H1 (cell line): ENCODE data around the gene NFATC4. TPM values are rescaled to one million over a fixed set of nuclear protein-coding genes. Genes with fewer than 3 reads are reported as not detected.

ENCODE experiments used
- CTCF ChIA-PET: fragments of 300-600 bp; sonication (Branson Sonifier 250); formaldehyde crosslinking; loops from one replicate; lab custom pipeline; 2021; ENCODE audit not compliant: partially characterized antibody; lab: Charles Lee
- POLR2A ChIA-PET: fragments of 300-600 bp; sonication (Branson Sonifier 250); formaldehyde crosslinking; loops from one replicate; lab custom pipeline; 2021; ENCODE audit warnings: inconsistent platforms; ENCODE audit not compliant: partially characterized antibody; lab: Charles Lee
- DNase-seq, 2 experiments: peaks; one replicate each; pipeline versions ENCODE4 v3.0.0 to v3.0.0-alpha.2; 2010 to 2022; ENCODE audit warnings: low spot score in 2 of 2, low read depth in 1 of 2, mixed read lengths in 1 of 2
- FAIRE-seq: peaks from 2 replicates; lab custom pipeline; 2011; peaks lifted over from hg19 to GRCh38; lab: Jason Lieb, UNC
- H2AFZ ChIP-seq: 2 replicates; pipeline ENCODE4 v1.8.1; 2012; ENCODE audit warnings: low read length, inconsistent platforms
- H2AK5ac ChIP-seq: 2 replicates; pipeline ENCODE4 v1.6.1; 2013; ENCODE audit warnings: low read depth, low read length
- H2BK120ac ChIP-seq: replicated peaks from 2 replicates; pipeline ENCODE3; 2013; ENCODE audit warnings: low read depth, low read length, inconsistent platforms
- H2BK12ac ChIP-seq: 2 replicates; pipeline ENCODE4 v1.6.1; 2013; ENCODE audit warnings: low read depth, low read length
- H2BK15ac ChIP-seq: 2 replicates; pipeline ENCODE4 v1.6.1; 2013; ENCODE audit warnings: low read length
- H2BK20ac ChIP-seq: 2 replicates; pipeline ENCODE4 v1.6.1; 2013; ENCODE audit warnings: low read length
- H2BK5ac ChIP-seq: 2 replicates; pipeline ENCODE4 v1.6.1; 2013; ENCODE audit warnings: low read depth, low read length
- H3K14ac ChIP-seq: 2 replicates; pipeline ENCODE4 v1.6.1; 2013; ENCODE audit warnings: inconsistent platforms; ENCODE audit not compliant: insufficient read length
- H3K18ac ChIP-seq: 2 replicates; pipeline ENCODE4 v1.6.1; 2013; ENCODE audit warnings: low read length; ENCODE audit errors: extremely low read depth
- H3K23ac ChIP-seq: 2 replicates; pipeline ENCODE4 v1.6.1; 2013; ENCODE audit warnings: inconsistent platforms; ENCODE audit not compliant: insufficient read length
- H3K23me2 ChIP-seq: 2 replicates; pipeline ENCODE4 v1.6.1; 2013; ENCODE audit warnings: low read depth, low read length
- H3K27ac ChIP-seq: 2 replicates; pipeline ENCODE4 v1.6.1; 2011; ENCODE audit warnings: low read depth, low read length, inconsistent platforms
- H3K27me3 ChIP-seq, 4 experiments: replicated peaks in 1 of 4; 1 replicate in 1 of 4; 2 replicates in 3 of 4; pipeline versions ENCODE4 v1.6.1 to v1.8.1; 2011 to 2013; ENCODE audit warnings: low read length in 3 of 4, mild to moderate bottlenecking in 3 of 4, inconsistent platforms in 2 of 4, mixed read lengths in 2 of 4, moderate library complexity in 1 of 4; ENCODE audit not compliant: control insufficient read depth in 3 of 4, insufficient read depth in 3 of 4; ENCODE audit errors: extremely low read depth in 1 of 4
- H3K36me3 ChIP-seq, 4 experiments: 2 replicates each; pipeline versions ENCODE4 v1.6.1 to v1.8.1; 2011 to 2013; ENCODE audit warnings: mild to moderate bottlenecking in 4 of 4, low read length in 3 of 4, moderate library complexity in 2 of 4, control low read depth in 1 of 4, inconsistent platforms in 1 of 4; ENCODE audit not compliant: insufficient read depth in 4 of 4, control insufficient read depth in 2 of 4
- H3K4ac ChIP-seq: replicated peaks from 2 replicates; pipeline ENCODE3; 2013; ENCODE audit warnings: low read length, low read depth, mixed read lengths, inconsistent platforms; ENCODE audit not compliant: insufficient read length
- H3K4me1 ChIP-seq, 4 experiments: replicated peaks in 1 of 4; 1 replicate in 1 of 4; 2 replicates in 3 of 4; pipeline versions ENCODE4 v1.6.1 to v1.8.1; 2011 to 2013; ENCODE audit warnings: low read length in 3 of 4, inconsistent platforms in 2 of 4, mixed read lengths in 1 of 4; ENCODE audit not compliant: insufficient read depth in 4 of 4, control insufficient read depth in 3 of 4
- H3K4me2 ChIP-seq, 2 experiments: 2 replicates each; pipeline versions ENCODE4 v1.6.1 to v1.8.1; 2011 to 2013; ENCODE audit warnings: low read depth in 2 of 2, low read length in 2 of 2, control low read depth in 1 of 2, inconsistent platforms in 1 of 2, mild to moderate bottlenecking in 1 of 2; ENCODE audit not compliant: insufficient read depth in 1 of 2
- H3K4me3 ChIP-seq, 4 experiments: fragments of 200-600, 300-600 bp in 1 of 4; sonication (generic), shearing (Covaris generic), sonication (Bioruptor Twin) in 1 of 4; 2 replicates each; pipeline versions ENCODE4 v1.5.1 to v1.8.1; 2011 to 2016; ENCODE audit warnings: low read length in 4 of 4, low read depth in 3 of 4, control low read depth in 2 of 4, inconsistent platforms in 2 of 4, mild to moderate bottlenecking in 2 of 4, mixed read lengths in 1 of 4, moderate library complexity in 1 of 4; ENCODE audit not compliant: insufficient read depth in 2 of 4; ENCODE audit errors: extremely low read depth in 1 of 4
- H3K56ac ChIP-seq: replicated peaks from 2 replicates; pipeline ENCODE3; 2013; ENCODE audit warnings: low read depth, mild to moderate bottlenecking, mixed read lengths, low read length, inconsistent platforms; ENCODE audit not compliant: insufficient read length
- H3K79me1 ChIP-seq: 2 replicates; pipeline ENCODE4 v1.6.1; 2013; ENCODE audit warnings: low read depth, low read length, control low read depth
- H3K79me2 ChIP-seq, 2 experiments: 2 replicates each; pipeline versions ENCODE4 v1.6.1 to v1.8.1; 2012 to 2013; ENCODE audit warnings: low read length in 2 of 2, mild to moderate bottlenecking in 2 of 2, inconsistent platforms in 1 of 2; ENCODE audit not compliant: insufficient read depth in 2 of 2, control insufficient read depth in 1 of 2
- H3K9ac ChIP-seq, 4 experiments: replicated peaks in 1 of 4; 1 replicate in 1 of 4; 2 replicates in 3 of 4; pipeline versions ENCODE4 v1.6.1 to v1.8.1; 2011 to 2013; ENCODE audit warnings: low read depth in 3 of 4, low read length in 3 of 4, control low read depth in 2 of 4, mild to moderate bottlenecking in 2 of 4, moderate library complexity in 2 of 4, inconsistent platforms in 1 of 4; ENCODE audit errors: extremely low read depth in 1 of 4
- H3K9me3 ChIP-seq, 2 experiments: 2 replicates each; pipeline versions ENCODE4 v1.6.1 to v1.8.1; 2012 to 2013; ENCODE audit warnings: mild to moderate bottlenecking in 2 of 2, moderate library complexity in 2 of 2, control low read depth in 1 of 2, inconsistent platforms in 1 of 2, low read depth in 1 of 2, low read length in 1 of 2, mixed read lengths in 1 of 2; ENCODE audit not compliant: insufficient read depth in 2 of 2
- H4K20me1 ChIP-seq, 2 experiments: replicated peaks in 1 of 2; 2 replicates each; pipeline versions ENCODE3 to v1.8.1; 2011 to 2013; ENCODE audit warnings: inconsistent platforms in 2 of 2, low read length in 2 of 2, mild to moderate bottlenecking in 1 of 2; ENCODE audit not compliant: insufficient read depth in 2 of 2, control insufficient read depth in 1 of 2
- H4K5ac ChIP-seq: 2 replicates; pipeline ENCODE4 v1.6.1; 2013; ENCODE audit warnings: low read length, low read depth, mixed read lengths, inconsistent platforms; ENCODE audit not compliant: insufficient read length
- H4K8ac ChIP-seq: 2 replicates; pipeline ENCODE4 v1.8.0; 2013; ENCODE audit warnings: mild to moderate bottlenecking, moderate library complexity, low read length, inconsistent platforms; ENCODE audit not compliant: insufficient read depth; ENCODE audit errors: extremely low read depth
- H4K91ac ChIP-seq: replicated peaks from 2 replicates; pipeline ENCODE3; 2013; ENCODE audit warnings: low read length, mixed read lengths, inconsistent platforms; ENCODE audit not compliant: insufficient read length
- BCL11A ChIP-seq, 2 experiments: IDR thresholded peaks; one replicate each; pipeline ENCODE4 v1.6.1; 2011; ENCODE audit warnings: low read depth in 2 of 2, low read length in 2 of 2, mild to moderate bottlenecking in 2 of 2
- CHD2 ChIP-seq: IDR thresholded peaks from 2 replicates; pipeline ENCODE4 v1.6.1; 2012; ENCODE audit warnings: low read length, improper control_type of control experiment
- SUZ12 ChIP-seq: fragments of 200-600 bp; sonication (generic); IDR thresholded peaks from 2 replicates; pipeline ENCODE4 v1.6.1; 2012; ENCODE audit warnings: mild to moderate bottlenecking, inconsistent platforms, low read length, moderate library complexity, mixed read lengths
- TAF7 ChIP-seq: optimal IDR thresholded peaks from 2 replicates; pipeline ENCODE3; 2011; ENCODE audit warnings: low read depth, mild to moderate bottlenecking, inconsistent platforms, low read length, moderate library complexity, borderline replicate concordance
- WGBS, 2 experiments: shearing (Covaris generic) in 1 of 2; methylation state at CpG; one replicate each; pipeline versions ENCODE4 v1.1.6 to v1.1.7; 2013 to 2015; ENCODE audit warnings: low lambda C conversion rate in 2 of 2, mixed read lengths in 2 of 2, inconsistent platforms in 1 of 2, low coverage in 1 of 2, missing lambda C conversion rate in 1 of 2; ENCODE audit not compliant: insufficient replicate concordance in 2 of 2, insufficient coverage in 1 of 2, insufficient read length in 1 of 2; ENCODE audit errors: extremely low coverage in 1 of 2, missing lambda C conversion rate in 1 of 2; 5-methylcytosine and 5-hydroxymethylcytosine counted together
- polyA plus RNA-seq, 7 experiments: library from polyadenylated mRNA; depleted of rRNA in 3 of 7; stranded (reverse) in 5 of 7; unstranded in 2 of 7; fragments of >200 nt in 5 of 7; fragments of 200-250 nt in 2 of 7; gene quantifications; 1 replicate in 5 of 7; 2 replicates in 1 of 7; 4 replicates in 1 of 7; pipeline versions ENCODE4 v1.2.1 to v1.2.3, GENCODE V29; 2011 to 2013; ENCODE audit warnings: missing spikeins in 2 of 7, mixed read lengths in 2 of 7
- total RNA-seq: library from RNA; stranded (reverse); fragmentation: NEBNext Ultra II Directional; extraction: Animal tissue kit (Norgen Biotek cat#: 25700); gene quantifications from 2 replicates; pipeline ENCODE4 v1.2.1, GENCODE V29; 2021

The NFATC4 gene
- total and polyA plus RNA-seq, 2 of the 8 experiments (the other 6 are each of a cell fraction or from before 2014, with no cell fraction given) = 47.3 to 50.3 TPM

DNA sequence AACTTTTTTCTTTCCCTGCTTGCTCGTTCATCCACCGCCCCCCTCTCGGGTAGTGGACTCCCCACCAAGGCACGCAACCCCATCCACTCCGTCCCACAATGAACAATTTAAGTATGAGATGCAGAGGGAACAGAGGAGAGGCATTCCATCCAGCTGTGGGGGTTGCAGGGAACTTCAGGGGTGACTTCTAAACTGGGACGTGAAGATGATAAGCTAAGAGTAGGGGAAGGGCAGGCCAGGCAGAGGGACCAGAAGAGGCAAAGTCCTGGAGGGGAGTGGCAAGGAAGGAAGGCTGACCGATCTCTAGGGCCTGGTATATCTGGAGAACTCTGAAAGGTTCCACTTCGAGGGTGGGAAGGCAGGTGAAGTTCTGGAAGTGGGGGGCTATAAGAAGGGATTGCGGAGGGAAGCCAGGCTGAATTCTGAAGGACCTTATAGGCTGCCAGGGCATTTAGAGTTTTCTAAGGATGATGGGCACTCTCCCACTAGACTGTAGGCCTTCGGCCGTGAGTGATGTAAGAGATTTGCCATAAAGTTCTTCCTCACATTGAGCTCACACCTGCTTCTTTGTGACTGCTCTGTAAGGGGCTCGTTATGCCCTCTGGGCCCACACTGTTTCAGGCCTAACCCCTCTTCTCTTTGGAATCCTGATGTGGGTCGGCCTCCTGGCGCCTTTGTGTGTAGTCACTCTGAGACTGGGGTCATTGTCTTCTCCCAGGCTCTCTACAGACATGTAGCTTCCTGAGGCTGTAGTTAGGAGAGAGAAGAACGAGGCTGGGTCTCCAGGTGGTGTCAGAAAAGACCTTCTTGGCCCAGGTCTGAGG lies 12.1 kb downstream of the NFATC4 start:
- Histone ChIP-seq H3K23ac (no peak overlapping the region), H3K56ac (no peak overlapping the region), H2BK12ac (no peak overlapping the region), H3K14ac (no peak overlapping the region), H3K79me2 (no peaks in the 10 kb centered on the region), H3K4me1 (peaks cover 11 to 25% (median 13%) of the 10 kb centered on the region in 4 experiments), H3K27ac (no peak overlapping the region), H3K27me3 (no peaks in the 10 kb centered on the region), H3K79me1 (no peaks in the 10 kb centered on the region), H2AFZ (no peak overlapping the region), H3K23me2 (peaks cover 7% of the 10 kb centered on the region; the same call in 1 of the 2 replicates), H3K18ac (no peak overlapping the region; the same call in 1 of the 2 replicates), H2AK5ac (no peak overlapping the region), H2BK20ac (no peak overlapping the region), H3K9ac (no peak overlapping the region), H4K5ac (no peak overlapping the region), H3K4me3 (no peak overlapping the region), H4K8ac (no peak overlapping the region), H3K36me3 (no peaks in the 10 kb centered on the region), H2BK120ac (no peak overlapping the region), H3K4ac (no peak overlapping the region), H4K20me1 (no peaks in the 10 kb centered on the region), H4K91ac (no peak overlapping the region), H2BK5ac (no peak overlapping the region), H3K9me3 (no peaks in the 10 kb centered on the region), H2BK15ac (no peak overlapping the region), H3K4me2 (0 out of 4 replicates have a peak overlapping the region, but pooled peaks of 1 of the 2 experiments have one; percentile 12)
- FAIRE-seq = no peak
- 80% methylated on average over 15 of the region's 15 CpGs; no CpG with 5 or more reads in 1 of the 2 experiments for WGBS, 2 experiments
- ChIA-PET POLR2A (interaction anchor here (0.9 to 4.7 kb wide), 9 partner anchors 10 to 96 kb away, joined by 3 to 27 read pairs (median 4); partner anchors contain the start of genes ADCY4, KHNYN, NFATC4 and SDR39U1), CTCF (interaction anchor here (0.8 to 16.4 kb wide), 11 partner anchors 10 to 61 kb away, joined by 3 to 207 read pairs (median 22); partner anchors contain the start of genes ADCY4, CBLN3, KHNYN and RIPK3)
- no peak for DNase-seq
- TF ChIP-seq TAF7 (no peak), CHD2 (no peak), SUZ12 (no peak), BCL11A (IDR thresholded peaks at IDR 0.05; ENCODE audit: low read depth in 2 of 2, low read length in 2 of 2) (no peak)
